GM19468 (cell line): ENCODE measurements around the gene SUMO1.

Experiments
- ATAC-seq: cut with Tn5 transposase; IDR thresholded peaks from one replicate; pipeline ENCODE4 v1.9.1; 2021; ENCODE audit warnings: mild to moderate bottlenecking, moderate library complexity, moderate number of reproducible peaks; ENCODE audit not compliant: unreplicated experiment; ENCODE audit errors: extremely low read depth

The SUMO1 gene

DNA sequence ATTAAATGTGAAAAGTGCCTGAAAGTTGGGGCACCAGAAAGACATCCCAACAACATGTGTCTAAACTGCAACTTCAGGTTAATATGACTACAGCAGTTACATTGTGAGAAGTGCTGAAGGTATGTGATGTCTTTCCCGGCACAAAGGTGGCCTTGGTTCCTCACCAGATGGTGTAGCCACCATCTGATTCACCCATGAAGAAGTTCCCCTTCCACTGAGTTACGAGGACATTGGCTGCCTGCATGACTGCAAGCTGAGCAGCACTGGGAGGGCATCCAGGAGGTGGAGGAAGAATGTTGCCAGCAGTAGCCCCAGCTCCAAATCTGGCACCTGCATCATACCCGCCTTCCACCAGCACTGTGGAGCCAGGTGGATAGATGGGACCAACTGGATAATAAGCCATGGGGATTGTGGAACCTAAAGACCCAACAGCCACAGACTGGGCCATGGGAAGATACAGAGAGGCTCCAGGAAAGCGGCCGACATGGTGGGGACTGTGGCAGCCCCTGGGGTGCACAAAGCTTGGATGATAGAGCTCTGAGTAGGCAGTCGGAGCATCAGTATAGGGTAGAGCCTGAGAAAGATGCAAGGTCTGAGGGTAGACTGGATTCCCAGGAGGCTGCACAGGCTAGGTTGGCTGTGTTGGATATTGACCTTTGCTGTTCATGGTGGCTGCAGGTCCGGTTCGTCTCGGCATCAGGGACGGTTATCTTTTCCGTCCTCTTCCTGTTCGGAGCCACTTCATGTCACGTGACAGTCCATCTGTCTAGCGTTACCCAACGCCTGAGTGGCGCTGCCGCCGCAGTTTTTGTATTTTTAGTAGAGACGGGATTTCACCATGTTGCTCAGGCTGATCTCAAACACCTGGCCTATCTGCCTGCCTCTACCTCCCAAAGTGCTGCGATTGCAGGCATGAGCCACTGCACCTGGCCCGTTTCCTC lies 36.9 kb downstream of the SUMO1 start:
- ATAC-seq, result no peak

DNA sequence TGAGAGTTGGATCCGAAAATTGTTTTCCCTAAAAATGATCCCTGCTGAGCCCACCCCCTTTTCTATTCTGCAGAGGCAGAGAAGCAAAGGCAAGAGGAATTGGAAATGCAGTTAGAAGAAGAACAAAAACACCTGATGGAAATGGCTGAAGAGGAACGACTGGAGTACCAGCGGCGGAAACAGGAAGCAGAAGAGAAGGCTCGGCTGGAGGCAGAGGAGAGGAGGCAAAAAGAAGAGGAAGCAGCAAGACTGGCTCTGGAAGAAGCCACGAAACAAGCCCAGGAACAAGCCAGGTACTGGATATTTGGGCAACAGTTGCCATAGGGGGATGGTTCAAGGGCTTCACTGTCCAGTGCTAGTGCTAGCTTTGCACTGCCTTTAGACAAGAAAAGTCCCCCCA lies 41.7 kb downstream of the SUMO1 start:
- no peak for ATAC-seq

DNA sequence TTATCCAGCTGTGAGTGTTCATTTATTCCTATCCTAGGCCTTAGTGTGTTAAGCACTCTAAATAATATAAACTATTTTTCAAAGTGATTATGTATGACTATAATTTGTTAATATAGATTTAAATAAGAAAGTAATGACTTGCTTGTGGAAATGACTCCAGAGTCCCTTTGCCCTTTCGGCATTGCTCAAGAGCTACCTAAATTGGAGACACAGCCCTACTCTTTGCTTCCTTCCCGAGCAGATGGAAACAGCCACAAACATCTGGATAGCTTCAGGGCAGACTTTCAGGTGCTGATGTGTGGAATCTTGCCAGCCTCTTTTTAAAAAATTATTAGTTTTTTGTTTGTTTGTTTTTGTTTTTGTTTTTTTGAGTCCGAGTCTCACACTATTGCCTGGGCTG lies 44.0 kb downstream of the SUMO1 start:
- ATAC-seq, result no peak

DNA sequence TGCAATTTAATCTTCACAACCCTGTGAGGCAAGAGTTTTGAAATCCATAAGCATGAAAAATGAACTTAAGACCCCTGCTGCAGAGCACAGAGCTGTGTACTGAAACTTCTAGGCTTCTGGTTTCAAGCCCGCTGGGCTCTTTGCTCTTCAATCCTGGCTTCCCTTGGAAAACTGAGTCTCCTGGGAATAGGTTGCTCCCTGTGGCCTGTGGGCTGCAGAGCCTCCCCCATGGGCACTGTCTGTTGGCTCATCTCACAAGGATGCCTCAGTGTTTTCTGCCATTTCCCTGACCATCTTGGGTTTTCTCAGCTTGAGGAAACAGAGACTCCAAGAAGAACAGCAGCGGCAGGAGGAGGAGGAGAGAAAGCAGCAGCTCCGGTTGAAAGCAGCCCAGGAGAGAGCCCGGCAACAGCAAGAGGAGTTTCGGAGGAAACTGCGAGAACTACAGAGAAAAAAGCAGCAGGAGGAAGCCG lies 44.5 kb downstream of the SUMO1 start:
- ATAC-seq, result no peak

DNA sequence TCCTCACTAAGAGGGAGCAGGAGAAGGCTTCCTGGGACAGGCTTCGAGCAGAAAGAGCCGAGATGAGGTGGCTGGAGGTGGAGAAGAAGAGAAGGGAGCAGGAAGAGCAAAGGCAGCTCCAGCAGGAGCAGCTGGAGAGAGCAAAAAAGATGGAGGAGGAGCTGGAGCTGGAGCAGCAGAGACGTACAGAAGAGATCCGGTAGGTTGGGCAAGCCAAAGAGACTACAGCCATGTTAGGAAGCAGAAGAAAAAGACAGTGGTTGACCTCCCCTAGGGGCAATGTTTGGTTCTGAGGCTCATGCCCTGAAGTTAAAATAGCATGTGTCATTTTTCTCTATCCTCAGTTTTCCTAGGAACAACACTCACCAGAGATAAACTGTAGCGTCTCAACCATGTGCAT lies 45.1 kb downstream of the SUMO1 start:
- ATAC-seq, result no peak

DNA sequence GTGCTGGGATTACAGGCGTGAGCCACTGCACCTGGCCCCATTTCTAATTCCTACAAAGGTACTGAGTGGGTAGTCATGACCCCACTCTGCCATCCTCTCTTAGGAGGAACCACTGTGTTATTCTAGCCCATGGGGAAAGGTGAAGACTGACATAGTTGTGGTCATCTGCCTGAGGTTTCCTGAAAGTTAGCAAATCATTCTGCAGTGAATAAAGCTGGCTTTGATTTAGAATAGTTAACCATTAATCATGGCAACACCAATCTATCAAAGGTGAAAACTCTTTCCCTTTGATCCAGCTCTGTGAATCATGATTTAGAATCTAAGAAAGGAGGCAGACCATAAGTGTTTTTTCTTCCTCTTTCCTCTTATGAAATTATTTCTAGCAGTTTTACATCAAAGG lies 50.8 kb downstream of the SUMO1 start:
- no peak for ATAC-seq

DNA sequence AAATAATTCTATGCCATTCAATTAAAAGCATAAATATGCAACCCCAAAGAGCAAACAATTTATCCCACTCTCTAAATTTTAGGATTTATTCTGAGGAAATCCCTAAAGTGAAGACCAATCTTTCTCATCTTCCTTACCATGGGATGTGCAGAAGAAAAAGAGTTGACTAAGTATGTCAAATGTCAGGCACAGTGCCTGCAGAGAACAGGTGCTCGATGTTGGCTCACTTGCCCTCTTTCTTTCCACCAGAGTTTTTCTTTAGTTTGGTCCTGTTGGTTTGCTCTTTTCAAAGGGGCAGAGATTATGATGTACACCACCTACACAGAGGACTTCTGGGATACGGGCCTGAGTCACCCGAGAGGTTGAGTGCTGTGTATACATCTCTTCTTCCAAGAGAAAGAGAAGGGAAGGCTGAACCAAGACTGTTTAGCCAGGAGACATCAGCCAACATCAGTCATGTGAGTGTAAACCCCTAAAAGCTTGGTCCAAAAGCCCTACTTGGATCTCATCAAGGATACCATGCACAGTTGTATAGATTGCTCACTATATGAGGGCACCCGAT lies 51.7 kb downstream of the SUMO1 start:
- ATAC-seq, result no peak

DNA sequence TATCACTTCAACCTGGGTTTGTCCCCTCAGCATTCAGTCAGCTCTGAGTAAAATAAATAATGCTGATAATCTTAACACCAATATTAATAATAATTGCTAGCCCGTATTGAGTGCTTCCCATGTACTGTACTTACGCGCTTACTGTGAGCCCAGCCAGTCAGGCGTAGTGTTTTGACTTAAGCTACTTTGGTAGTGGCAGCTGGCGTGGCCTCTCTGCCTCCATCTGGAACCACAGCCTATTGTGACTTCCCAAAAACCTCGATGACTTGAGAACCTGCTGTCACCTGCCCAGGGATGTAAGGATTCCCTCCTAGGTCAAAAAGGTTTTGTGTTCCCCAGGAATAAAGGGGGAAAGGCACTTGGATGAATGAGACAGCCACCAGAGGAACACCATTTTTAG lies 53.2 kb downstream of the SUMO1 start:
- ATAC-seq, result no peak

DNA sequence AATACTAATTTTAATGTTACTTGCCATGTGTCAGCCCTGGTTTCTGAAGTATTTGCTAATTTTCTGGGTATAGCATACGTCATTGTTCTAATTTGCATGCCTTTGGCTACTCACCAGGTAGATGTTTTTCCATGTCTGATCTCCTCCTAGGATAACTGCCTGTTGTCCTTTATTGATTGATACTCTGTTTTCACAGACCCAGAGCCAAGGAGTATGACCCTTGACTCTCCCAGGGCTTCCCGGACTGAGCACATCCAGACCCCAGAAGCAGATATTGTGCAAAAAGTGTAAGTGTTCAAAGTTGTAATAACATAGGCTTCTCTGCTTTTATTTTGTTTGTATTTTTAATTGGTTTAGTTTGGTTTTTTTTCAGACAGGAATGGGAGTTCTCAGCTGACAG lies 53.8 kb downstream of the SUMO1 start:
- no peak for ATAC-seq

DNA sequence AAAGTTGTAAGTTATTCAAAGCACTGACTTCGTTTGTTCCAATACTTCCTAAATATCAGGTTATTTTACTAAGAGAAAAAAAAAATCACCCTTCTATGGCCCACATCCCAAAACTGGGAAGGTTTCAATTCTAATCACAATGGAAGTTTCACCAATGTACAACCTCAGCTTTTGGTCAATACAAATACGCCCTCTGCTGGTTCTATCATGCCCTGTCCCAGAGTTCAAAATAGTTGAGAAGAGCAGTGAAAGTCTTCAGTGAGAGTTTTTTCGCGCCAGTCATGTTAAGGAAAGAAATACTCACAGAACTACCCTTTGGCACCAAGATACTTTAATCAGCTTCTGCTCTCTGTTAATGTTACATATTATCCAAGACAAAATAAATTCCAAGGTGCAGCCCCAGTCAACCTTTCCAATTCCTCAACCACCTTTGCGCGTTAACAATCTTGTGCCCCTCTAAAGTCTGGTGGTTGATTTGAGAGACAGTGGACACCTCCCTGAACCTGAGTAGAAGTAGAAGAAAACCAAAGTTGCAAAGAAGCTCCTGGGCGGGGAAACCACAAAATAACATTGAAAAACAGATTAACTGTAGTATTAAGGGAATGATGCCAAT lies 59.9 kb downstream of the SUMO1 start:
- no peak for ATAC-seq

DNA sequence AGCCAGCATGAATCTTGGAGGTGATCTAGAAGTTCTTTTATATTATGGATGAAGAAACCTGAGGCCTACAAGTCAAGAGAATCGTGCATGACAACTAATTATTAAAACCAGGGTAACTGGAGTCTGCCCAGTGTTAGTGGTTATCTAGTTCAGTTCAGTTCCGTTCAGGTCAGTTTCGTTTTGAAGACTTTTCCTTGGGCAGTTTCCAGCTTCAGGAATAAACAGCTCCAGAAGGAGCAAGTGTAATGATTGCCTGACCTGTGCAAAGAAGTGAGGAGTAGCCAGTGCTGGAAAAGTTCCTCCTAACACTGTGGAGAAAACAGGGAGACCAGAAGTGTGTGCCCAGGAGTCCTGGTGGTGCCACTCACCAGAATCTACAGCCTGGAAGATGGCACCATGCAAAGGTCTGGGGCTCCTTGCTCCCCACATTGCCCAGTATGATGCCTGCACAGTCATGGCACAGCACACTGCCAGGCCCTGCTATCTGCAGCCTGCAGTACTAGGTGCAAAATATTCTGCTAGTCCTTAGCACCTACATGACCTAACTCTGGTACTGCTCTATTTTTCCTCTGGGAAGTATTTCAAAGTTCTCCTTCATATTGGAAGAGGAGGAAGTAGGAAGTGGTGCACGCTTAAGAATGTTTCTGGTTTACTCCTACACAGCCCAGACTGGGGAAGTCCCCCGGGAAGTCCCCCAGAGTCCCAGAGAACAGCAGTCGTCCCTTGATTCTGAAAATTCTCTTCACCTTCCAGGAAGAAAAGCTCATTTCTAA lies 65.8 kb downstream of the SUMO1 start:
- ATAC-seq, result no peak

DNA sequence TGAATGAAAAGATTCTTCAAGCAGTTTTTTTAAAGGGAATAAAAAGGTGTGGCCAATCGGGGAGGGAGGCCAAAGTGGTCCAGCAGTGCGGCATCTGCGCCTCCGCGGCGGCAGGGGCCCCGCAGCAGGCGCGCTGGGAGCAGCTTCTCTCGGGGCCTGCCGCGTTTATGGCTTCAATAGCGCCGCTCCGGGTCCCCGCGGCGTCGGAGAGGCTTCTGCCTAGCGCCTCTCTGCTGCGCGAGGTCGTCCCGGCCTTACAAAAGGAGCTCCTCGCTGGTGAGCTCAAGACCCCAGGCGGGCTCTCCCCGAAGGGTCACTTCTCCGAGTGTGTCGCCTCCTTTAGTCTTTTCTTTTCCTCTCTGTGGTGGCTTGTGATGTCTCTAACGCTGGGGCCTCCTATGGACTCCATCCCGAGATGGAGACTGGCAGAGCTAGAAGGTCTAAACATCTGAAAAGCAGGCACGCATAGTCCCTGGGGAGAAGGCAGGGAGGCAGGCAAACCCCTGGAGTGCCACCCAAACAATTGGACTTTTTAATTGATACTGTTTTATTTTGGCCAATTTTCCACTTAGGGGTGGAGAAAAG lies 67.1 kb downstream of the SUMO1 start:
- ATAC-seq, result no peak

DNA sequence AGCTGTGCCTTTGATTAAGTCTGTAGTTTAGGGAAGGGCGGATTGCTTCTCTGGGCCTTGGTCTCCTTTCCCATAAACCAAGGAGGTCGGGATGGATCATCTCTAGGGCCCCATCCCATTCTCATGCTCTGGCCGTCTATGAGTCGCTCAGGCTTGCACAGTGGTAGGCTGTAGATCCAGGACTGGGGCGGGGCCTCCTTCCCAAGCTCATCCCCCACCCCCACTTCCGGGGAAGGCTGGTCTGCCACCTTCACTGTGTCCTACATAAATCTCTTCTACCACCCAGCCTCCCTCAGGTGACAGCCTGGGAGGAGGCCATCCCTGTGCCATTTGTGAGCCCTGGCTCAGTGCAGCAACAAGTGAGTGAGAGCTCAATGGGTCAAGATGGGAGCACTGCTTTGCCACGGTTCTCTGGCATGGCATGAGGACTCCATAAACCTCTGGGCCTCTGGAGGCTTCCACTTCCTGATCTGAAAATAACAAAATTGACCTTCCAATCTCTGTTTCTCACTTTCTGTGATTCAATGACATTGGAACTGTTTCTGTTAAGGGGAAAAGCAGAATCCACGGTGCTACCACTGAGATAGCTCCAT lies 68.5 kb downstream of the SUMO1 start:
- no peak for ATAC-seq

DNA sequence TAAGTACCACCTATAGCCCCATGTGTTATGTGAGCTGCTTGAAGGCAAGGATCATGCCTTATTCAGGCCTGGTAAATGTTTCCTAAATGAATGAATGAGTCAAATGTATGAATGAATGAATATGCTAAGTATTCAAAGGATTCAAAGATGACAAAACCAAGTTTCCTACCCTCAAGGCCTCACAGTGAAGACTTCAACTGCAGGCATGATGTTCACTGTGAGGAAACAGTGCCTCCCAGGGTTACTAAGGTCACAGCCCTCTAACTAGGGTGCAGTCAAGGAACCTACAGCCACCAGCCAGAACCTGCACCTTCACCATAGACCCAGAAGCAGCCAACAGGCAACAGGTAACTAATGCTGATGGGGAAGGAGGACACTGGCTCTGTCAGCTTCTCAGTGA lies 69.3 kb downstream of the SUMO1 start:
- ATAC-seq, result no peak

DNA sequence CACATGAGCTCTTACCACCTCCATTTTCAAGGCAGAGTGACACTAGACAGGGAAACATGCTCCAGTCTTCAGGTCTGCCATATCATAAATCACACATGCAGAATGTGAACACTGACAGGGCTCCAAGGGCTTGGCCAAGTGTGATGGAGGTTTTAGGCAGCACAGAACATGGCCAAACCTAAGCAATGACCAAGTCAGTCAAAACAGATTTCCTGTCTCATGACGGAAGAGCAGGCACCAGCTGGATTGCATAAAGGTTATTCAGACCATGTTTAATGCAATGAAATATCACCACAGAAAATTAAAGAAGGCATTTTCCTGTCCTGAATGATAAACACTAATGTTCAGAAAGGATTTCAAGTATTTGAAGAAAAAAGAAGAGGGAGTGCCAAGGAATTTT lies 72.5 kb downstream of the SUMO1 start:
- ATAC-seq, result no peak

DNA sequence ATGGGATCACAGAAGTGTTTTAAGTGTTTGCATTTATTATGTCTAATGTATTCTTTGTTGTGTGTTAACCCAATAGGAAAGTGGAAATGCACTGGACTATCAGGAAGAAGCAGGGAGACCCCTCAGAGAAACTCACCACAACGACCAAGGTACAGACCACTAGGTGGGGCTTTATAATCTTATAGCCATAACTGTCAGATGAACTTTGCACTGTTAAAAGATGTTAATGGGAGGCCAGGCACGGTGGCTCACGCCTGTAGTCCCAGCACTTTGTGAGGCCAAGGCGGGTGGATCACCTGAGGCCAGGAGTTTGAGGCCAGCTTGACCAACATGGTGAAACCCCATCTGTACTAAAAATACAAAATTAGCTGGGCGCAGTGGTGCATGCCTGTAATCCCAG lies 73.2 kb downstream of the SUMO1 start:
- ATAC-seq, result no peak

DNA sequence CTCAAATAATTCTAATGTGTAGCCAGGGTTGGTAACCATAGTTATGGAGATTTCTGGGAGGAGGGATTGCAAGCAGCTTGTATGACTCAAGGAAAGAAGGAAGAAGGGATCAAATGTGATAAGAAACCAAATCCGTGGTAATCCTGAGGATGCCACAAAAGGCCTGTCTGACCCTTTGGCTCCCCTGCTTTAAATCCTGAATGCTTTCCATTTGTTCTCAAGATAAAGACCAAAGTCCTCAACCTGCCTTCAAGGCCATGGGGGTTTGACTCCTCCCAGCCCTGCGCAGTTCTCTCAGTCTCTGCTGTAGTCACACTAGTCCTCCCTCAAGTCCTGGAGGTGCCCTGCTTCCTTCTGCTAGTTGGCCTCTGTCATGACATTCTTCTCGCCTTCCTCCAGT lies 74.0 kb downstream of the SUMO1 start:
- ATAC-seq, result no peak

DNA sequence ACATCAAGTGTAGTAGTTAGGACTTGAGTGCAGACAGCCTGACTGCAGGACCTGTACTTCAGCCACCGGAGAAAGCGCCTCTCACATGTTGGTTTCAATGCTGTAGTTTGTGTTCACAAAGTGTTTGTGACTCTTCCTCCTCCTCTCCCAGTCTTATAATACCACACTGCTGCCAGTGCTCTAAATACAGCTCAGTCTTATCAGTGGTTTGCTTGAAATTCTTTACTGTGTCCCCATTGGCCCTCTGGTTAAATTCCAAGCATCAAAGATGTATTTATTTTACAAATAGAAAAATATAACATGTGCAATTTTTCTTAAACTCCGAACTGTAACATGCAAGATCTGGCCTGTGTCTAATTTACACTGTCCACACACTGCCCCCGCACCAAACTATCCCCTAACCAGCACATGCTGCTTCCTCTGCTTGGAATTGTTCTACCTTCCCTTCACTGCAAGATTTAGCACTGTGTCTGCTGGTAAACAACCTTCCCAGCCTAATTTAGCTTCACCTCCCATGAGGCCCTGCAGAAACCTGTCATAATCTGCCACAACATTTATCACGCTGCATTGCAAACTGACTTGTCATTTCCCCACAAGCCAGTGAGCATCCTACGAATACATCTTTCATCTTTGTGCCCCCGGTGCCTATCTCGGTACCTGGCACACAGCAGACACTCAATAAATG lies 77.1 kb downstream of the SUMO1 start:
- ATAC-seq, result no peak

DNA sequence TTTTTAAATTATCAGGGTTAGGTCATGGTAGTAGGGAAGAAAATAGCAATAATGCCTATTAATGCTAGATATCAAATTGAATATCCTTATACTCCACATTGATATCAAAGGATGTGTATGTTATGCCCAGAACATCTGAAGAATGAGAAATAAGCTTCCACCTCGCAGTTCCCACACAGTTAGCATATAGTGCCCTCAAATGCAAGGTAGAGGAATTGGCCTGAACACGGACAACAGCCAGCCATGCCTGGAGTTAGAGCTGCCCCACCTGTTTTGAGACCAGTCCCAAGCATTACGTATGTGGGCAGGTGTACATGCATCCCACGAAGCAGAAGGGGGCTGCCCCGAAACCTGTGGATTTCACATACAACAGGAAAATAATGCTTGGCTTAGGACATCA lies 79.6 kb downstream of the SUMO1 start:
- ATAC-seq, result no peak
